SK-N-SH (cell line): ENCODE results near the gene EVC. TPM values are rescaled to one million over a fixed set of nuclear protein-coding genes. Genes with fewer than 3 reads are reported as not detected.

Source experiments
- CTCF ChIA-PET: fragments of 300-600, 350-600 bp; formaldehyde crosslinking; extraction: SDS; loops from one replicate; lab custom pipeline; 2021; lab: Yijun Ruan, JAX
- POLR2A ChIA-PET: fragments of 350-600 bp; sonication (Branson Sonifier 250); formaldehyde crosslinking; extraction: SDS; loops from one replicate; lab custom pipeline; 2020; ENCODE audit warnings: antibody characterized with exemption, inconsistent platforms; lab: Yijun Ruan, JAX
- DNase-seq: peaks from one replicate; pipeline ENCODE4 v3.0.0; 2012
- H2AFZ ChIP-seq: fragments of 200-600 bp; sonication (generic); 2 replicates; pipeline ENCODE4 v1.8.1; 2016; ENCODE audit warnings: antibody characterized with exemption, mild to moderate bottlenecking, low read depth
- H3F3A ChIP-seq: fragments of 200-600 bp; sonication (generic); replicated peaks from 2 replicates; pipeline ENCODE3; 2016; ENCODE audit warnings: antibody characterized with exemption, mild to moderate bottlenecking; ENCODE audit not compliant: insufficient read depth
- H3K27ac ChIP-seq, 2 experiments: fragments of 200-500 bp in 1 of 2; fragments of 200-600 bp in 1 of 2; sonication (Bioruptor generic) in 1 of 2; sonication (generic), shearing (Covaris generic) in 1 of 2; 2 replicates each; pipeline versions ENCODE4 v1.5.1 to v1.6.1; 2014 to 2016; ENCODE audit warnings: low read depth in 2 of 2, inconsistent platforms in 1 of 2, low read length in 1 of 2, mild to moderate bottlenecking in 1 of 2, mixed read lengths in 1 of 2
- H3K27me3 ChIP-seq: fragments of 200-600 bp; sonication (generic), shearing (Covaris generic); 2 replicates; pipeline ENCODE4 v1.6.1; 2016; ENCODE audit warnings: mixed run types; ENCODE audit not compliant: insufficient read depth
- H3K36me3 ChIP-seq, 2 experiments: fragments of 200-500 bp in 1 of 2; fragments of 200-600 bp in 1 of 2; sonication (Bioruptor generic) in 1 of 2; sonication (generic) in 1 of 2; replicated peaks in 1 of 2; 2 replicates each; pipeline versions ENCODE3 to v1.5.1; 2014 to 2016; ENCODE audit warnings: low read length in 1 of 2, mild to moderate bottlenecking in 1 of 2; ENCODE audit not compliant: insufficient read depth in 2 of 2, control insufficient read depth in 1 of 2
- H3K4me1 ChIP-seq, 2 experiments: fragments of 200-500 bp in 1 of 2; fragments of 200-600 bp in 1 of 2; sonication (Bioruptor generic) in 1 of 2; sonication (generic), shearing (Covaris generic) in 1 of 2; 2 replicates each; pipeline versions ENCODE4 v1.5.1 to v1.6.1; 2014 to 2016; ENCODE audit warnings: low read depth in 1 of 2, low read length in 1 of 2, mixed run types in 1 of 2; ENCODE audit not compliant: insufficient read depth in 2 of 2, control insufficient read depth in 1 of 2
- H3K4me2 ChIP-seq: fragments of 200-600 bp; sonication (generic), shearing (Covaris generic); 2 replicates; pipeline ENCODE4 v1.6.1; 2017; ENCODE audit warnings: mixed run types
- H3K4me3 ChIP-seq, 2 experiments: fragments of 200-500 bp in 1 of 2; fragments of 200-600 bp in 1 of 2; sonication (Bioruptor generic) in 1 of 2; sonication (generic), shearing (Covaris generic) in 1 of 2; 2 replicates each; pipeline versions ENCODE4 v1.5.1 to v1.8.1; 2014 to 2016; ENCODE audit warnings: low read depth in 2 of 2, inconsistent platforms in 1 of 2, low read length in 1 of 2, mild to moderate bottlenecking in 1 of 2, mixed read lengths in 1 of 2, moderate library complexity in 1 of 2
- H3K79me2 ChIP-seq: fragments of 200-600 bp; sonication (generic); 2 replicates; pipeline ENCODE4 v1.8.1; 2017; ENCODE audit warnings: mild to moderate bottlenecking; ENCODE audit not compliant: insufficient read depth
- H3K9ac ChIP-seq: fragments of 200-600 bp; sonication (generic); 2 replicates; pipeline ENCODE4 v1.6.1; 2017; ENCODE audit warnings: mixed run types
- H3K9me2 ChIP-seq: fragments of 200-600 bp; sonication (generic); 2 replicates; pipeline ENCODE4 v1.6.1; 2017; ENCODE audit warnings: mixed run types
- H3K9me3 ChIP-seq: fragments of 200-600 bp; sonication (generic); 2 replicates; pipeline ENCODE4 v1.6.1; 2017; ENCODE audit warnings: mixed run types, mild to moderate bottlenecking, moderate library complexity
- H4K20me1 ChIP-seq: fragments of 200-600 bp; sonication (generic); 2 replicates; pipeline ENCODE4 v1.6.1; 2017; ENCODE audit warnings: mild to moderate bottlenecking, mixed run types; ENCODE audit not compliant: insufficient read depth
- CTCF ChIP-seq: fragments of 200-600 bp; sonication (generic); IDR thresholded peaks from 2 replicates; pipeline ENCODE4 v1.6.1; 2017; ENCODE audit warnings: antibody characterized with exemption, mild to moderate bottlenecking, moderate library complexity
- ELF1 ChIP-seq: IDR thresholded peaks from 2 replicates; pipeline ENCODE4 v1.4.0; 2012
- FOXJ3 ChIP-seq: sonication (generic); formaldehyde crosslinking; IDR thresholded peaks from 2 replicates; pipeline ENCODE4 v1.5.1; 2020; ENCODE audit warnings: mild to moderate bottlenecking, missing genetic modification reagents
- GABPA ChIP-seq: IDR thresholded peaks from 2 replicates; pipeline ENCODE4 v1.4.0; 2012; ENCODE audit warnings: low read depth, mild to moderate bottlenecking
- JUND ChIP-seq: IDR thresholded peaks from 2 replicates; pipeline ENCODE4 v1.4.0; 2012
- MAX ChIP-seq: IDR thresholded peaks from 2 replicates; pipeline ENCODE4 v1.4.0; 2012; ENCODE audit warnings: low read depth
- MEF2A ChIP-seq: IDR thresholded peaks from 2 replicates; pipeline ENCODE4 v1.4.0; 2012; ENCODE audit warnings: low read depth, borderline replicate concordance
- MXI1 ChIP-seq: IDR thresholded peaks from 2 replicates; pipeline ENCODE4 v1.6.1; 2012; ENCODE audit warnings: mild to moderate bottlenecking, low read depth, low read length, improper control_type of control experiment
- PBX3 ChIP-seq: IDR thresholded peaks from 2 replicates; pipeline ENCODE4; 2012
- POLR2AphosphoS5 ChIP-seq: IDR thresholded peaks from 2 replicates; pipeline ENCODE4 v1.6.1; 2012; ENCODE audit warnings: low read depth, low read length
- RAD21 ChIP-seq: IDR thresholded peaks from 2 replicates; pipeline ENCODE4 v1.6.1; 2012; ENCODE audit warnings: mild to moderate bottlenecking, low read length
- RCOR1 ChIP-seq: fragments of 150-350 bp; IDR thresholded peaks from 2 replicates; pipeline ENCODE4 v1.6.1; 2017; ENCODE audit warnings: antibody characterized with exemption, low read length
- SIN3A ChIP-seq: IDR thresholded peaks from 2 replicates; pipeline ENCODE4 v1.6.1; 2012; ENCODE audit warnings: low read depth, mild to moderate bottlenecking, low read length, moderate library complexity, borderline replicate concordance
- SMC3 ChIP-seq: IDR thresholded peaks from 2 replicates; pipeline ENCODE4 v1.6.1; 2012; ENCODE audit warnings: low read depth, low read length, improper control_type of control experiment
- TEAD4 ChIP-seq: IDR thresholded peaks from 2 replicates; pipeline ENCODE4 v1.4.0; 2012; ENCODE audit warnings: mild to moderate bottlenecking, borderline replicate concordance; ENCODE audit not compliant: insufficient read depth
- WGBS: methylation state at CpG from one replicate; pipeline ENCODE4 v1.1.6; 2017; ENCODE audit warnings: low lambda C conversion rate; 5-methylcytosine and 5-hydroxymethylcytosine counted together
- polyA plus RNA-seq, 3 experiments: library from polyadenylated mRNA; depleted of rRNA; stranded (reverse); fragments of >200 nt; gene quantifications; 2 replicates each; pipeline ENCODE4 v1.2.3, GENCODE V29; 2012
- TF ChIP-seq, protein P1 (sequence below): IDR thresholded peaks from 2 replicates; pipeline ENCODE4 v1.6.1; 2012; ENCODE audit warnings: mild to moderate bottlenecking, low read depth, low read length, moderate library complexity

The EVC gene
- polyA plus RNA-seq, 1 of the 3 experiments (the other 2 are of a cell fraction) = 3.8 TPM

- no peaks in the 10 kb centered on the region for H3K4me1 ChIP-seq
- no peak for DNase-seq
- H3K4me2 ChIP-seq = no peak overlapping the region
- no peak overlapping the region for H3K9ac ChIP-seq
- H3K36me3 ChIP-seq = peaks cover 9 to 26% of the 10 kb centered on the region in 2 experiments
- H3K27ac ChIP-seq = no peak overlapping the region
- WGBS = 81% methylated on average over 5 of the region's 5 CpGs
- no peaks in the 10 kb centered on the region for H3K27me3 ChIP-seq
- no peak overlapping the region for H3K4me3 ChIP-seq
- no peak for TF ChIP-seq POLR2AphosphoS5
- no peak for TF ChIP-seq MEF2A
- TF ChIP-seq RAD21 = no peak
- no peak for TF ChIP-seq GABPA
- TF ChIP-seq JUND = no peak
- no peak for TF ChIP-seq RCOR1
- TF ChIP-seq ELF1 = no peak
- no peak for TF ChIP-seq PBX3
- no peak for TF ChIP-seq FOXJ3 (CRISPR knock-in tag)
- no peak for TF ChIP-seq SIN3A
- no peak for TF ChIP-seq MXI1
- TF ChIP-seq, protein P1, sequence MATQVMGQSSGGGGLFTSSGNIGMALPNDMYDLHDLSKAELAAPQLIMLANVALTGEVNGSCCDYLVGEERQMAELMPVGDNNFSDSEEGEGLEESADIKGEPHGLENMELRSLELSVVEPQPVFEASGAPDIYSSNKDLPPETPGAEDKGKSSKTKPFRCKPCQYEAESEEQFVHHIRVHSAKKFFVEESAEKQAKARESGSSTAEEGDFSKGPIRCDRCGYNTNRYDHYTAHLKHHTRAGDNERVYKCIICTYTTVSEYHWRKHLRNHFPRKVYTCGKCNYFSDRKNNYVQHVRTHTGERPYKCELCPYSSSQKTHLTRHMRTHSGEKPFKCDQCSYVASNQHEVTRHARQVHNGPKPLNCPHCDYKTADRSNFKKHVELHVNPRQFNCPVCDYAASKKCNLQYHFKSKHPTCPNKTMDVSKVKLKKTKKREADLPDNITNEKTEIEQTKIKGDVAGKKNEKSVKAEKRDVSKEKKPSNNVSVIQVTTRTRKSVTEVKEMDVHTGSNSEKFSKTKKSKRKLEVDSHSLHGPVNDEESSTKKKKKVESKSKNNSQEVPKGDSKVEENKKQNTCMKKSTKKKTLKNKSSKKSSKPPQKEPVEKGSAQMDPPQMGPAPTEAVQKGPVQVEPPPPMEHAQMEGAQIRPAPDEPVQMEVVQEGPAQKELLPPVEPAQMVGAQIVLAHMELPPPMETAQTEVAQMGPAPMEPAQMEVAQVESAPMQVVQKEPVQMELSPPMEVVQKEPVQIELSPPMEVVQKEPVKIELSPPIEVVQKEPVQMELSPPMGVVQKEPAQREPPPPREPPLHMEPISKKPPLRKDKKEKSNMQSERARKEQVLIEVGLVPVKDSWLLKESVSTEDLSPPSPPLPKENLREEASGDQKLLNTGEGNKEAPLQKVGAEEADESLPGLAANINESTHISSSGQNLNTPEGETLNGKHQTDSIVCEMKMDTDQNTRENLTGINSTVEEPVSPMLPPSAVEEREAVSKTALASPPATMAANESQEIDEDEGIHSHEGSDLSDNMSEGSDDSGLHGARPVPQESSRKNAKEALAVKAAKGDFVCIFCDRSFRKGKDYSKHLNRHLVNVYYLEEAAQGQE = no peak
- H2AFZ ChIP-seq = no peak overlapping the region
- POLR2A ChIA-PET = no interaction called here
- no peaks in the 10 kb centered on the region for H3F3A ChIP-seq
- H3K79me2 ChIP-seq = no peaks in the 10 kb centered on the region
- no peaks in the 10 kb centered on the region for H3K9me3 ChIP-seq
- H4K20me1 ChIP-seq = no peaks in the 10 kb centered on the region
- no peaks in the 10 kb centered on the region for H3K9me2 ChIP-seq
- CTCF ChIA-PET = interaction anchor here (0.9 to 4.3 kb wide), 5 partner anchors 23 to 738 kb away, joined by 4 to 20 read pairs (median 5); partner anchors contain the start of gene STK32B
These were observed 78.1 kb downstream of the EVC start for GRCh38 chr4:5789141-5789540.

GRCh38 chr4:5790546-5790857, 79.5 kb downstream of the EVC start:
- H3K27ac ChIP-seq = no peak overlapping the region
- TF ChIP-seq TEAD4 (no peak), CTCF (no peak), MAX (no peak), SIN3A (no peak), SMC3 (no peak), RAD21 (no peak), JUND (no peak), PBX3 (no peak)
- WGBS = 6% methylated on average over 1 of the region's 1 CpG
- no peaks in the 10 kb centered on the region for H3K9me3 ChIP-seq
- H3K4me1 ChIP-seq = no peaks in the 10 kb centered on the region
- H3K79me2 ChIP-seq = no peaks in the 10 kb centered on the region
- H2AFZ ChIP-seq = no peak overlapping the region
- CTCF ChIA-PET = interaction anchor here (0.6 to 4.3 kb wide), 23 partner anchors 8 to 774 kb away, joined by 3 to 20 read pairs (median 4); partner anchors contain the start of gene STK32B
- no peak for DNase-seq
- H3K27me3 ChIP-seq = no peaks in the 10 kb centered on the region
- H3F3A ChIP-seq = no peaks in the 10 kb centered on the region
- no peak overlapping the region for H3K4me2 ChIP-seq
- H3K9ac ChIP-seq = no peak overlapping the region
- H3K36me3 ChIP-seq = peaks cover 15 to 23% of the 10 kb centered on the region in 2 experiments
- POLR2A ChIA-PET = no interaction called here
- no peaks in the 10 kb centered on the region for H4K20me1 ChIP-seq
- H3K9me2 ChIP-seq = no peaks in the 10 kb centered on the region
- peak overlapping the region in 1 of 2 experiments; percentile 7; a peak in 1 of 4 replicates for H3K4me3 ChIP-seq
